Peyer's patch (tissue), 4 donors: ENCODE measurements around the gene GUCA1A. TPM values are rescaled to one million over a fixed set of nuclear protein-coding genes. Genes with fewer than 3 reads are reported as not detected.

Experiments
- DNase-seq, 3 donors: peaks; one replicate each; pipeline ENCODE4 v3.0.0-alpha.2; 2017 to 2019
- H3K27ac ChIP-seq, 4 donors: fragments of 200-600 bp; sonication (generic); one replicate each; pipeline ENCODE4 v1.5.1; 2016 to 2019
- H3K27me3 ChIP-seq, 2 donors: fragments of 200-600 bp; sonication (generic); one replicate each; pipeline ENCODE4 v1.5.1; 2019
- H3K36me3 ChIP-seq, 3 donors: fragments of 200-600 bp; sonication (generic); one replicate each; pipeline ENCODE4 v1.5.1; 2016 to 2019
- H3K4me1 ChIP-seq, 4 donors: fragments of 200-600 bp; sonication (generic); one replicate each; pipeline ENCODE4 v1.5.1; 2016 to 2019
- H3K4me3 ChIP-seq, 4 donors: fragments of 200-600 bp; sonication (generic); 1 replicate in 3 of 4; 2 replicates in 1 of 4; pipeline ENCODE4 v1.5.1; 2016 to 2019; ENCODE audit warnings: mild to moderate bottlenecking in 1 of 4
- H3K9me3 ChIP-seq, 4 donors: fragments of 200-600 bp; sonication (generic); one replicate each; pipeline ENCODE4 v1.5.1; 2016 to 2019; ENCODE audit warnings: mild to moderate bottlenecking in 1 of 4
- CTCF ChIP-seq, 6 experiments: fragments of 450-650 bp in 4 of 6; fragments of 200-600 bp in 2 of 6; sonication (generic) in 1 of 6; IDR thresholded peaks; one replicate each; pipeline ENCODE4 v1.5.1; 2017 to 2019; ENCODE audit warnings: antibody characterized with exemption in 6 of 6, mild to moderate bottlenecking in 3 of 6, moderate library complexity in 1 of 6
- POLR2A ChIP-seq, 2 donors: fragments of 450-650 bp; IDR thresholded peaks; one replicate each; pipeline ENCODE4 v1.5.1; 2017; ENCODE audit warnings: antibody characterized with exemption in 2 of 2, mild to moderate bottlenecking in 2 of 2, moderate library complexity in 2 of 2
- total RNA-seq, 4 donors: library from RNA; depleted of rRNA; stranded (reverse); fragments of >200 nt; gene quantifications; one replicate each; pipeline ENCODE4 v1.1.0, GENCODE V29; 2016

The GUCA1A gene
- total RNA-seq, 4 donors from 2014 or later: not detected

DNA sequence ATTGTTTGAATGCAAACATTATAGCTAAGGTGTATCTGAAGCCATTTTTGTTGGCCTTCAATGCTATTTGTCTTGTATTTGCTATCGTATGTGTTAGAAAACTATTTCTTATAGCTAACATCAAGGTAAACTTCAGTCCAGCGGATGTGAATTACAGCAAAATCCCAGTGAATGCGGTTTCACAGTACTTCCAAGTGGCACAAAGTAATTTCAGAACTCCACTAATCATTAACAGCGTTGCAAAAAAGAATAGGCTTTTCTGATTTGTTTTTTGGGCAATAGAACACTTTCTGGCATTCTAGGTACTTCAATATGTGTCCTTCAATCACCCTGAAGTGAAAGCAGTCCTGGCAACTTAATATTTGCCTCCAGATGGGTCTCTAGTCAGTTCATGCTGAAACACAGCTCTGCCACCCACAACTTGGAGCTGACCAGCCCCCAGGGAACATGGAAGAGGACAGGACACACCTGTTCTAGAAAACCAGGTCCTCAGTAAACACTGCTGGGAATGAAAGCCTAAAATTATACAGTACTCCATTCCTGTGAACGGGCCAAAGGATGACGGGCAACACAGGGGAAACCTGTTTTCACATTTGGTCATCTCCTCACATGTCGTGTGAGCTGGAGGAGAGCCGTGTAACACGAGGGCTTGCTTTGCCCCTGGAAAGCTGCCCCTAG, 54.1 kb downstream of the GUCA1A start:
- peak overlapping the region in 2 of 4 donors; percentile 6 to 10 for H3K4me3 ChIP-seq
- peaks cover 0 to 22% (median 3%) of the 10 kb centered on the region in 4 donors for H3K4me1 ChIP-seq
- H3K27me3 ChIP-seq: no peaks in the 10 kb centered on the region
- H3K9me3 ChIP-seq: no peaks in the 10 kb centered on the region
- DNase-seq: no peak
- peak overlapping the region in 3 of 4 donors; percentile 54 to 82 (median 74) for H3K27ac ChIP-seq
- TF ChIP-seq POLR2A (IDR thresholded peaks at IDR 0.05) (no peak), CTCF (IDR thresholded peaks at IDR 0.05) (no peak)
- H3K36me3 ChIP-seq: peaks cover 0 to 6% (median 0%) of the 10 kb centered on the region in 3 donors

DNA sequence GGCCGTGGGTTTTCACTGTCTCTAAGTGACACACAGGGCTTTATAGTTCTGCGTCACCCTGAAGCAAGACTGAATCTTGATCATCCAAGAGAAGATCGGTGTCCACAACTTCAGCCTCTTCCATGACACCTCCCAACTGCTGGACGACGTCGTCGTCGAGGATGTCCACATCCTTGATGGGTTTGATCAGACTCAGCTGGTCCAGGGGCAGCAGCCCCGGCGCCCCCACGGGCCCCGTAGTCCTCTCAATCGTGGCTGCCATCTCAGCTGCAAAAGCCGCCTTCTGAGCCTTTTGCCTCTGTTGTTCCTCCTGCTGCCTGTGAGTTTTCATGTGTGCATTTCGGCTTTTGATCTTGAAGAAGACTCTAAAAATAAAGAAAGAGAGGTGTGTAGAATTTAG, 55.1 kb downstream of the GUCA1A start:
- DNase-seq: no peak
- Histone ChIP-seq H3K27me3 (no peaks in the 10 kb centered on the region), H3K36me3 (peaks cover 0 to 11% (median 0%) of the 10 kb centered on the region in 3 donors), H3K4me3 (no peak overlapping the region), H3K27ac (no peak overlapping the region), H3K9me3 (no peaks in the 10 kb centered on the region), H3K4me1 (peaks cover 0 to 22% (median 3%) of the 10 kb centered on the region in 4 donors)
- TF ChIP-seq CTCF (IDR thresholded peaks at IDR 0.05) (no peak), POLR2A (IDR thresholded peaks at IDR 0.05) (no peak)

Other genes starting within 250 kb of the GUCA1A start
- 100 to 1,000 TPM in 1 of 4 donors, 10 to 100 TPM in 3; 49.2 to 267 (median 60.1) TPM for gene CCND3, start 231.6 kb upstream of the GUCA1A start, total RNA-seq
- gene TAF8, start 122.8 kb upstream of the GUCA1A start, total RNA-seq: 10 to 100 TPM; 24.5 to 37.6 (median 24.6) TPM
- 100 to 1,000 TPM in 1 of 4 donors, 10 to 100 TPM in 3; 47.9 to 106 (median 95.9) TPM for gene C6orf132, start 30.7 kb upstream of the GUCA1A start, total RNA-seq
- gene GUCA1B, start 21.6 kb downstream of the GUCA1A start, total RNA-seq: 1 to 10 TPM in 1 of 4 donors, under 1 TPM in 1, not detected in 2; 0.80 to 4.1 TPM
- gene MRPS10, start 44.5 kb downstream of the GUCA1A start, total RNA-seq: 10 to 100 TPM; 14.3 to 24.5 (median 23.0) TPM